Thyroid gland (tissue), 4 donors: ENCODE measurements around the gene CIPC. TPM values are rescaled to one million over a fixed set of nuclear protein-coding genes. Genes with fewer than 3 reads are reported as not detected.
A peak's percentile ranks its signal among the peaks of the same experiment; 100 is the strongest.

Experiments used
- DNase-seq, 2 donors: peaks; one replicate each; pipeline ENCODE4 v3.0.0-alpha.2; 2019
- H3K27ac ChIP-seq, 3 donors: fragments of 200-600 bp; sonication (generic); 1 replicate in 2 of 3; 2 replicates in 1 of 3; pipeline ENCODE4 v1.5.1; 2016 to 2019; ENCODE audit warnings: mild to moderate bottlenecking in 1 of 3, moderate library complexity in 1 of 3
- H3K27me3 ChIP-seq: fragments of 200-600 bp; sonication (generic); one replicate; pipeline ENCODE4 v1.5.1; 2019
- H3K36me3 ChIP-seq, 2 donors: fragments of 200-600 bp; sonication (generic); one replicate each; pipeline ENCODE4 v1.5.1; 2016 to 2019
- H3K4me1 ChIP-seq, 2 donors: fragments of 200-600 bp; sonication (generic); one replicate each; pipeline ENCODE4 v1.5.1; 2017 to 2019
- H3K4me3 ChIP-seq, 3 donors: fragments of 200-600 bp; sonication (generic); replicated peaks in 1 of 3; 1 replicate in 2 of 3; 2 replicates in 1 of 3; pipeline ENCODE4 v1.5.1; 2016; ENCODE audit warnings: mild to moderate bottlenecking in 1 of 3
- H3K9me3 ChIP-seq: fragments of 200-600 bp; sonication (generic); one replicate; pipeline ENCODE4 v1.5.1; 2017
- POLR2A ChIP-seq, 2 donors: fragments of 450-650 bp; IDR thresholded peaks; one replicate each; pipeline ENCODE4 v1.6.1; 2017; ENCODE audit warnings: antibody characterized with exemption in 2 of 2, mild to moderate bottlenecking in 2 of 2, moderate library complexity in 1 of 2
- WGBS, 2 donors: methylation state at CpG; one replicate each; pipeline ENCODE4 v1.1.5; 2017; 5-methylcytosine and 5-hydroxymethylcytosine counted together
- intact Hi-C: fragments of 100-400 bp; cut with DNase I; formaldehyde crosslinking; loops from one replicate; pipeline ENCODE4 v1.15.1; 2023
- total RNA-seq, 4 donors: library from RNA; depleted of rRNA; stranded (reverse); fragments of >200 nt; gene quantifications; one replicate each; pipeline ENCODE4 v1.2.3, GENCODE V29; 2016
- TF ChIP-seq, protein P1 (sequence below), 6 experiments: fragments of 200-600 bp in 3 of 6; fragments of 450-650 bp in 3 of 6; sonication (generic) in 3 of 6; IDR thresholded peaks; one replicate each; pipeline ENCODE4 v1.5.1; 2016 to 2019; ENCODE audit warnings: antibody characterized with exemption in 6 of 6, mild to moderate bottlenecking in 2 of 6, inconsistent platforms in 1 of 6, moderate library complexity in 1 of 6

CIPC gene
- total RNA-seq, 4 donors from 2014 or later = 37.6 to 59.5 (median 44.6) TPM

DNA sequence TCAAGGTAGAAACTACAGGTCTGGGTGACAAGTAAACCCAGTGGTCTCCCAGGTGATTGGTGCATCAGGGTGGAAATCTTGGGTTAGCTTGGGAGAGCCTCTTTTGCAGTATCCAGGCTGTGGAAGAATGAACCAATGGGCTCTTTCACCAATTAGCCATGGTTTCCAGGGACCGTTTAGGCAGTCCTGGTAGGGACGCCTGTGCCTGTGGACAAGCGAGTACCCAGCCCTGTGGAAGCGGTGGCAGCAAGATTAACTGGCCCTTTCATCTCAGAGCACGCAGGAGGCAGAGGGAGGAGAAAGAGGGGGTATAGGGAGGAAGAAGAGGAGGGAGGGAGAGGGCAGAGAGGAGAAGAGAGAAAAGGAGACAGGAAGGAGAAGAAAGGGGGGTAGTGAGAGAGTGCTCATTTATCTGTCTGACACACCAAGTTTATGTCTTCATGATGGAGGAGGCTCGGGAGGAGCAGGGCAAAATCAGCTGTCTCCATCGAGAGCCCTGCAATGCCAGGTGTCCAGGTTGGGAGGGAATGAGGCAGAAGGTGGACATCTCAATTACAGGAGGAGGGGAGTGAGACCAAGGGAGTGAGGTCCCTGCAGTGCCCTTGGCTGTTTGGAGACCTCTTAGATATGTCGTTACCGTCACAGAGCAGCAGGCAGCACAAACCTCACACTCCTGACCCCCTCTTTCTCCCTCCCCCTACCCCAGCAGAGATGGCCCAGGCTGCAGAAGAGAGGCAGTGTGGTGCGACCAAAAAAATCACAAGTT lies 48.1 kb downstream of the CIPC start:
- 10 to 17% methylated on average over 10 of the region's 10 CpGs for whole genome bisulfite sequencing, 2 donors
- intact Hi-C loops = no loop called here
- Histone ChIP-seq H3K4me1 (peaks cover 0 to 9% of the 10 kb centered on the region in 2 donors), H3K9me3 (no peaks in the 10 kb centered on the region), H3K27ac (no peak overlapping the region), H3K27me3 (peaks cover 3% of the 10 kb centered on the region), H3K4me3 (no peak overlapping the region), H3K36me3 (no peaks in the 10 kb centered on the region)
- no peak for DNase-seq
- no peak for TF ChIP-seq POLR2A (IDR thresholded peaks at IDR 0.05)
- TF ChIP-seq, protein P1, sequence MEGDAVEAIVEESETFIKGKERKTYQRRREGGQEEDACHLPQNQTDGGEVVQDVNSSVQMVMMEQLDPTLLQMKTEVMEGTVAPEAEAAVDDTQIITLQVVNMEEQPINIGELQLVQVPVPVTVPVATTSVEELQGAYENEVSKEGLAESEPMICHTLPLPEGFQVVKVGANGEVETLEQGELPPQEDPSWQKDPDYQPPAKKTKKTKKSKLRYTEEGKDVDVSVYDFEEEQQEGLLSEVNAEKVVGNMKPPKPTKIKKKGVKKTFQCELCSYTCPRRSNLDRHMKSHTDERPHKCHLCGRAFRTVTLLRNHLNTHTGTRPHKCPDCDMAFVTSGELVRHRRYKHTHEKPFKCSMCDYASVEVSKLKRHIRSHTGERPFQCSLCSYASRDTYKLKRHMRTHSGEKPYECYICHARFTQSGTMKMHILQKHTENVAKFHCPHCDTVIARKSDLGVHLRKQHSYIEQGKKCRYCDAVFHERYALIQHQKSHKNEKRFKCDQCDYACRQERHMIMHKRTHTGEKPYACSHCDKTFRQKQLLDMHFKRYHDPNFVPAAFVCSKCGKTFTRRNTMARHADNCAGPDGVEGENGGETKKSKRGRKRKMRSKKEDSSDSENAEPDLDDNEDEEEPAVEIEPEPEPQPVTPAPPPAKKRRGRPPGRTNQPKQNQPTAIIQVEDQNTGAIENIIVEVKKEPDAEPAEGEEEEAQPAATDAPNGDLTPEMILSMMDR (IDR thresholded peaks at IDR 0.05) = no peak

GRCh38 chr14:77148510-77149231 lies 50.6 kb downstream of the CIPC start:
- WGBS, 2 donors = 69% methylated on average over 8 of the region's 8 CpGs
- Histone ChIP-seq H3K27ac (no peak overlapping the region), H3K36me3 (no peaks in the 10 kb centered on the region), H3K9me3 (no peaks in the 10 kb centered on the region), H3K27me3 (no peaks in the 10 kb centered on the region), H3K4me1 (no peaks in the 10 kb centered on the region), H3K4me3 (no peak overlapping the region)
- TF ChIP-seq, protein P1 (IDR thresholded peaks at IDR 0.05) = no peak
- no peak for TF ChIP-seq POLR2A (IDR thresholded peaks at IDR 0.05)
- intact Hi-C loops = no loop called here
- no peak for DNase-seq

DNA sequence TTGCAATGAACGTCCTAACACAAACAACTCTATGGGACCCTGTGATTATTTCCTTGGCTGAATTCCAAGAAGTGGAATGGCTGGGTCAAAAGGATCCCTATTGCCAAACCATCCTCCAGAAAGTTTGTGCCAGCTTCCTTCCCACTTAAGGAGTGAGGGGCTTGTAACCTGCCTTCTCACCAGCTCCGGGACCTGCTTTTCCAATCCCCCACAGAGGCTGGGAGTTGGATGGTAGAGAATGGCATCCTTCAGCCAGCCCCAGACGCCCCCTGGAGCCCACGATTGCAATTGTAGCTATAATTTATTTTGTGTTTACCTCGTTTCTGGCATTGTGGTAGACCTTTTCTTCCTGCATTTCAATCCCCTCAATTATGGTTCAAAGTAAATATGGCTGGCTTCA lies 53.2 kb downstream of the CIPC start:
- H3K27ac ChIP-seq = no peak overlapping the region
- no peak overlapping the region for H3K4me3 ChIP-seq
- intact Hi-C loops = loop anchor here (10.0 kb wide), 1 partner anchor 164 kb away; no protein-coding TSS in a partner anchor
- H3K9me3 ChIP-seq = no peaks in the 10 kb centered on the region
- H3K36me3 ChIP-seq = no peaks in the 10 kb centered on the region
- no peaks in the 10 kb centered on the region for H3K4me1 ChIP-seq
- WGBS, 2 donors = 2% methylated on average over 5 of the region's 5 CpGs
- H3K27me3 ChIP-seq = no peaks in the 10 kb centered on the region
- TF ChIP-seq POLR2A (IDR thresholded peaks at IDR 0.05) = no peak
- TF ChIP-seq, protein P1 (IDR thresholded peaks at IDR 0.05) = peak in 4 of 6 experiments; percentile 27 to 47 (median 34)
- DNase-seq = peak in 1 of 2 donors; percentile 9

DNA sequence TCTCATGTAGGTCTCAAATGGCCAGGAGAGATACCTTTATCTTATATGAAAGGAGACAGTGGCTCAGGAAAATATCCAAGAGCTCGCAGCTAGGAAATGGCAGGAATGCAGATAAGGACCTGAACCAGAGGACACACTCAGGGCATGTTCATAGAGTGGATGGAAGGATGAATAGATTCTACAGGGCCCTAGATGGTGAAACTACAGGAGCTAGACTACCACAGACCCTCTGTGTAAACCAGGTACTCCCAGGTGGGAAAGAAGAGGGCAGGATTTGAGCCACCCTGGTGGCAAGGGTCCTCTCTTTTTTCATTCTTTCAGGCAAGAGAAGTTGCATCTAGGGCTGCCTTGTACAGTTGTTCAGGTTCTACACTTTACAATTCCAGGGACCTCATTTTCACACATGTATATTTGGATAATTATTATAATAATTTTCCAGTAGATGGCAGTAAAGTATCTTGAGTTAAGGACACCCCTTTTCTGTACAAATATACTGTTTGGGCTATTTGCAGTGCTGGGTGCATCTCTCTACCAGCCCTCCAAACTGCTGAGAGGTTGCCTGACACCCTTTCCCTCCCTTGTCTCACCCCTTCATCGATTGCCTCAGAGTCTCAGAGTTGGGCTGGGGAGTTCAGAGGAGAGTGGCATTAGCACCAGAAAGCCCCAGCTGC lies 54.0 kb downstream of the CIPC start:
- Histone ChIP-seq H3K27ac (no peak overlapping the region), H3K27me3 (no peaks in the 10 kb centered on the region), H3K4me3 (no peak overlapping the region), H3K9me3 (no peaks in the 10 kb centered on the region), H3K4me1 (no peaks in the 10 kb centered on the region), H3K36me3 (no peaks in the 10 kb centered on the region)
- 34 to 51% methylated on average over 2 of the region's 2 CpGs for WGBS, 2 donors
- intact Hi-C loops = loop anchor here (10.0 kb wide), 1 partner anchor 163 kb away; no protein-coding TSS in a partner anchor
- DNase-seq = no peak
- TF ChIP-seq POLR2A (IDR thresholded peaks at IDR 0.05) = no peak
- TF ChIP-seq, protein P1 (IDR thresholded peaks at IDR 0.05) = peak in 1 of 6 experiments; percentile 3
